HL-60/S4 treated with phorbol 12-myristate 13-acetate at 8.2 ng/mL for 4 days and 3 days (cell line): ENCODE results near the gene CCDC70.
"Not testable (repeated sequence)": the region's sequence is repeated elsewhere in the genome, so short reads cannot be mapped to it uniquely, and the experiment has no call there.

Experiments used
- in situ Hi-C: fragments of 300-500 bp; cut with MboI; formaldehyde crosslinking; loops from 2 replicates; pipeline ENCODE4 v1.15.0; 2022; ENCODE audit warnings: low sequenced_read_pairs

The CCDC70 gene

GRCh38 chr13:51861723-51862300, at the start of gene CCDC70:
Gene CCDC70, plus strand, starts transcription at chr13:51861969. Its CDS starts 3,443 bp downstream, at chr13:51865412.
- in situ Hi-C loops = no loop called here

- in situ Hi-C loops = no loop called here
These were observed 47.7 kb upstream of the CCDC70 start for GRCh38 chr13:51814071-51814470.

GRCh38 chr13:51814825-51815650, 46.7 kb upstream of the CCDC70 start:
- in situ Hi-C loops = no loop called here

GRCh38 chr13:51815848-51816247, 45.9 kb upstream of the CCDC70 start:
- in situ Hi-C loops = no loop called here

GRCh38 chr13:51816604-51817249, 45.0 kb upstream of the CCDC70 start:
- in situ Hi-C loops = no loop called here

- in situ Hi-C loops = no loop called here
These were observed 44.1 kb upstream of the CCDC70 start for GRCh38 chr13:51817717-51818116.

- in situ Hi-C loops = no loop called here
These were observed 43.5 kb upstream of the CCDC70 start for GRCh38 chr13:51818276-51818675.

- in situ Hi-C loops = no loop called here
These were observed 42.8 kb upstream of the CCDC70 start for GRCh38 chr13:51818781-51819511.

GRCh38 chr13:51819544-51819943, 42.2 kb upstream of the CCDC70 start:
- in situ Hi-C loops = no loop called here

GRCh38 chr13:51820016-51820597, 41.7 kb upstream of the CCDC70 start:
- in situ Hi-C loops = no loop called here

GRCh38 chr13:51821606-51822005, 40.2 kb upstream of the CCDC70 start:
- in situ Hi-C loops = no loop called here

- in situ Hi-C loops = no loop called here
These were observed 39.5 kb upstream of the CCDC70 start for GRCh38 chr13:51822106-51822815.

- in situ Hi-C loops = no loop called here
These were observed 38.4 kb upstream of the CCDC70 start for GRCh38 chr13:51823359-51823758.

GRCh38 chr13:51823863-51824262, 37.9 kb upstream of the CCDC70 start:
- in situ Hi-C loops = no loop called here

- in situ Hi-C loops = not testable (repeated sequence)
These were observed 37.1 kb upstream of the CCDC70 start for GRCh38 chr13:51824712-51825111.

GRCh38 chr13:51825165-51825592, 36.6 kb upstream of the CCDC70 start:
- in situ Hi-C loops = no loop called here

GRCh38 chr13:51825681-51826254, 36.0 kb upstream of the CCDC70 start:
- in situ Hi-C loops = no loop called here

- in situ Hi-C loops = no loop called here
These were observed 35.2 kb upstream of the CCDC70 start for GRCh38 chr13:51826606-51827005.

GRCh38 chr13:51827254-51827653, 34.5 kb upstream of the CCDC70 start:
- in situ Hi-C loops = no loop called here
